ENCODE measurements around the gene C9. TPM values are rescaled to one million over a fixed set of nuclear protein-coding genes. Genes with fewer than 3 reads are reported as not detected.

Gene C9
- not detected in 5 replicates for total RNA-seq (2022; extraction: Qiagen RNA extraction; ENCODE audit: low read depth)

GRCh38 chr5:39364367-39364766 is at the start of gene C9:
Gene C9 (minus strand): TSS chr5:39364495. CDS start chr5:39364464, 31 bp downstream.

Other genes with a start within 250 kb of the C9 start
- 9.4 to 15.8 TPM (median 13.9 TPM) in 5 replicates for gene FYB1, start 144.9 kb downstream of the C9 start, total RNA-seq (2022; extraction: Qiagen RNA extraction; ENCODE audit: low read depth)
- 6.9 to 9.2 TPM (median 8.5 TPM) in 5 replicates for gene DAB2, start 60.5 kb upstream of the C9 start, total RNA-seq (2022; extraction: Qiagen RNA extraction; ENCODE audit: low read depth)